Liver (tissue), 3 donors: Measurements from ENCODE around the gene GATA6.

Experiments used
- ATF3 ChIP-seq: IDR thresholded peaks from 2 replicates; pipeline ENCODE4 v1.6.1; 2016; ENCODE audit warnings: antibody characterized with exemption
- CTCF ChIP-seq: fragments of 150-350 bp; IDR thresholded peaks from 2 replicates; pipeline ENCODE4 v1.5.1; 2017; ENCODE audit warnings: improper control_type of control experiment, low read depth, low read length; ENCODE audit not compliant: missing input control
- EGR1 ChIP-seq, 2 donors: IDR thresholded peaks; 2 replicates each; pipeline ENCODE4 v1.6.1; 2016 to 2018; ENCODE audit warnings: antibody characterized with exemption in 2 of 2, low read depth in 2 of 2
- FOXA1 ChIP-seq: IDR thresholded peaks from 2 replicates; pipeline ENCODE4 v1.6.1; 2016; ENCODE audit warnings: antibody characterized with exemption
- GABPA ChIP-seq, 2 donors: IDR thresholded peaks in 1 of 2; conservative IDR thresholded peaks in 1 of 2; 2 replicates each; pipeline ENCODE4 v1.6.1; 2016; ENCODE audit warnings: antibody characterized with exemption in 2 of 2, mild to moderate bottlenecking in 1 of 2, moderate library complexity in 1 of 2
- JUND ChIP-seq, 2 donors: IDR thresholded peaks; 2 replicates each; pipeline ENCODE4 v1.6.1; 2016; ENCODE audit warnings: antibody characterized with exemption in 2 of 2
- MAX ChIP-seq: IDR thresholded peaks from 2 replicates; pipeline ENCODE4 v1.6.1; 2016; ENCODE audit warnings: antibody characterized with exemption
- RAD21 ChIP-seq, 2 donors: IDR thresholded peaks; 2 replicates each; pipeline ENCODE4 v1.6.1; 2016; ENCODE audit warnings: antibody characterized with exemption in 2 of 2, mild to moderate bottlenecking in 2 of 2
- REST ChIP-seq: IDR thresholded peaks from 2 replicates; pipeline ENCODE4 v1.6.1; 2016; ENCODE audit warnings: antibody characterized with exemption, mild to moderate bottlenecking
- RXRA ChIP-seq, 2 donors: IDR thresholded peaks; 2 replicates each; pipeline ENCODE4 v1.6.1; 2017 to 2018; ENCODE audit warnings: antibody characterized with exemption in 2 of 2, mild to moderate bottlenecking in 1 of 2
- SP1 ChIP-seq: IDR thresholded peaks from 2 replicates; pipeline ENCODE4 v1.6.1; 2018; ENCODE audit warnings: antibody characterized with exemption, mild to moderate bottlenecking
- TAF1 ChIP-seq: conservative IDR thresholded peaks from 2 replicates; pipeline ENCODE4 v1.6.1; 2016; ENCODE audit warnings: antibody characterized with exemption, mild to moderate bottlenecking
- YY1 ChIP-seq: IDR thresholded peaks from 2 replicates; pipeline ENCODE4 v1.6.1; 2016; ENCODE audit warnings: antibody characterized with exemption, mild to moderate bottlenecking
- donor health status: healthy.
- donor health status: healthy.

- TF ChIP-seq MAX: no peak
- TF ChIP-seq CTCF: no peak
- TF ChIP-seq ATF3: no peak
- no peak for TF ChIP-seq RXRA (IDR thresholded peaks at IDR 0.05)
- TF ChIP-seq REST: no peak
- no peak for TF ChIP-seq YY1
- TF ChIP-seq SP1: no peak
- TF ChIP-seq TAF1: no peak
- no peak for TF ChIP-seq FOXA1
- no peak for TF ChIP-seq JUND (IDR thresholded peaks at IDR 0.05)
- no peak for TF ChIP-seq GABPA (IDR thresholded peaks at IDR 0.05 in 1 of 2, conservative IDR thresholded peaks at IDR 0.05 in 1 of 2)
- TF ChIP-seq RAD21 (IDR thresholded peaks at IDR 0.05): no peak
- TF ChIP-seq EGR1 (IDR thresholded peaks at IDR 0.05; ENCODE audit: low read depth in 2 of 2): no peak
Measured at GRCh38 chr18:22165049-22165602, 4.3 kb upstream of the GATA6 start.
